ENCODE data around the gene LRRC8D.
"Not testable (repeated sequence)": the region's sequence is repeated elsewhere in the genome, so short reads cannot be mapped to it uniquely, and the experiment has no call there.

LRRC8D gene

GRCh38 chr1:89962742-89963075 lies 141.9 kb downstream of the LRRC8D start:
- no peak for DNase-seq

- DNase-seq: no peak
Observed at GRCh38 chr1:89965193-89965768, 144.4 kb downstream of the LRRC8D start.

GRCh38 chr1:89966656-89967055 lies 145.8 kb downstream of the LRRC8D start:
- no peak for DNase-seq

- no peak for DNase-seq
Observed at GRCh38 chr1:89971600-89971999, 150.8 kb downstream of the LRRC8D start.

GRCh38 chr1:89972024-89972423 lies 151.2 kb downstream of the LRRC8D start:
- no peak for DNase-seq

GRCh38 chr1:89973471-89974127 lies 152.8 kb downstream of the LRRC8D start:
- no peak for DNase-seq

- DNase-seq: no peak
Observed at GRCh38 chr1:89974256-89974655, 153.4 kb downstream of the LRRC8D start.

GRCh38 chr1:89974696-89975470 lies 154.1 kb downstream of the LRRC8D start:
- DNase-seq: no peak

GRCh38 chr1:89975540-89976125 lies 154.8 kb downstream of the LRRC8D start:
- DNase-seq: no peak

- no peak for DNase-seq
Observed at GRCh38 chr1:89978755-89979154, 157.9 kb downstream of the LRRC8D start.

- no peak for DNase-seq
Observed at GRCh38 chr1:89980605-89981004, 159.8 kb downstream of the LRRC8D start.

- not testable (repeated sequence) for DNase-seq
Observed at GRCh38 chr1:89982846-89983245, 162.0 kb downstream of the LRRC8D start.

- not testable (repeated sequence) for DNase-seq
Observed at GRCh38 chr1:89984564-89985116, 163.8 kb downstream of the LRRC8D start.

- no peak for DNase-seq
Observed at GRCh38 chr1:89986020-89986419, 165.2 kb downstream of the LRRC8D start.

All from C1 segment of cervical spinal cord (tissue), 14 donors.